BE2C (cell line): ENCODE data around the gene RBBP4.

Source experiments
- DNase-seq: peaks from one replicate; pipeline ENCODE4 v3.0.0-alpha.2; 2020
- H3K27me3 ChIP-seq: fragments of 250-450 bp; sonication (Bioruptor Pico); 2 replicates; pipeline ENCODE4 v1.5.1; 2020; ENCODE audit warnings: mild to moderate bottlenecking
- H3K36me3 ChIP-seq: fragments of 250-450 bp; sonication (Bioruptor Pico); 2 replicates; pipeline ENCODE4 v1.5.1; 2020; ENCODE audit warnings: mild to moderate bottlenecking
- H3K4me1 ChIP-seq: fragments of 250-450 bp; sonication (Bioruptor Pico); 2 replicates; pipeline ENCODE4 v1.5.1; 2020
- H3K4me3 ChIP-seq: 2 replicates; pipeline ENCODE4 v1.5.1; 2011; ENCODE audit warnings: low read depth, low read length
- H3K9me3 ChIP-seq: fragments of 250-450 bp; sonication (Bioruptor Pico); 2 replicates; pipeline ENCODE4 v1.5.1; 2020
- CTCF ChIP-seq: IDR thresholded peaks from 2 replicates; pipeline ENCODE4 v1.5.1; 2012; ENCODE audit warnings: mild to moderate bottlenecking, low read depth, low read length

RBBP4 gene

GRCh38 chr1:32650248-32650751 is 708 bp upstream of the RBBP4 start, which contains the start of gene ZBTB8OS:
Gene ZBTB8OS (minus strand): TSS chr1:32650550. CDS start chr1:32650529, 21 bp downstream.
- DNase-seq: peak; percentile 87
- Histone ChIP-seq H3K9me3 (no peaks in the 10 kb centered on the region), H3K4me3 (peak within 1 kb of the TSS; percentile 93), H3K36me3 (peaks cover 26% of the 10 kb centered on the region), H3K27me3 (no peaks in the 10 kb centered on the region), H3K4me1 (no peaks in the 10 kb centered on the region)
- no peak for TF ChIP-seq CTCF

- Histone ChIP-seq H3K27me3 (no peaks in the 10 kb centered on the region), H3K4me3 (peak overlapping the region; percentile 79), H3K9me3 (no peaks in the 10 kb centered on the region), H3K36me3 (peaks cover 30% of the 10 kb centered on the region), H3K4me1 (no peaks in the 10 kb centered on the region)
- TF ChIP-seq CTCF: no peak
- DNase-seq: no peak
These were observed 559 bp downstream of the RBBP4 start for GRCh38 chr1:32651461-32652073.

DNA sequence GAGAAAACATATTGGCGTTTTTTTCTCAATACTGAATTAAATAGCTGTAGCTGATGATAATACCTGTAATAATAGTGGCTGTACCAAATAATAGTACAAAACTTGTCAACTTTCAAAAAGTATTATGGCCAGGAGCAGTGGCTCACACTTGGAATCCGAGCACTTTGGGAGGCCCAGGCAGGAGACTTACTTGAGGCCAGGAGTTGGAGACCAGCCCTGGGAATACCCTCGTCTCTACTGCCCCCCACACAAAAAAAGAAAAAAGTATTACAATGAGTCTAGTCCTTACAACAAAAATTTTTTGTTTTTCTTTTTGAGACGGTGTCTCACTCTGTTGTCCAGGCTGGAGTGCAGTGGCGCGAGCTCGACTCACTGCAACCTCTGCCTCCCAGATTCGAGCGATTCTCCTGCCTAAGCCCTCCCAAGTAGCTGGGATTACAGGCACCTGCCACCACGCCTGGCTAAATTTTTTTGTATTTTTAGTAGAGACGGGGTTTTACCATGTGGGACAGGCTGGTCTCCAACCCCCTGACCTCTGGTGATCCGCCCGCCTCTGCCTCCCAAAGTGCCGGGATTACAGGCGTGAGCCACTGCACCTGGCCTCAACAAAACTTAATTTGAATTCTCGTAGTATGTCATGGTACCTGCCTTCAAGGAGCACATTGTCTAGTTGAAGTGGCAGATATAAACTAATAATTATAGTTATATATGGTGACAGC is 1.4 kb downstream of the RBBP4 start:
- H3K4me3 ChIP-seq: peak overlapping the region; percentile 79
- TF ChIP-seq CTCF: no peak
- no peaks in the 10 kb centered on the region for H3K4me1 ChIP-seq
- peaks cover 37% of the 10 kb centered on the region for H3K36me3 ChIP-seq
- H3K9me3 ChIP-seq: no peaks in the 10 kb centered on the region
- no peak for DNase-seq
- H3K27me3 ChIP-seq: no peaks in the 10 kb centered on the region

DNA sequence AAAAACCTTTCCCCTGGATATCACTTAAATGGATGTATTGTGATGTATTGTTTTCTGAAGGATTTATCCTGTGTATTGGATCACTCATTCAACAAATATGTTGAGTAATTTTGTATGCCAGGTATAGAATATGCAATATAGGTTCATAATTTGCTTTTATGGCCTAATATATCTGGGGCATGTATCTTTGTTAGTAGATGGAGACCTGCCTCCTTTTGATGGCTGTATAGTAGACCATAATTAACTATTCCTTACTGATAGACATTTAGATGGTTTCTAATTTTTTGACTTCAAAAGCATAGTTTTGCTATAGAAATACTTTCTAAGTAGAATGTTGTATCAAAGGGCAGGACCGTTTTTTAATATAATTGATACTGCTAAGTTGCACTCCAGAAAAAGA is 8.6 kb downstream of the RBBP4 start:
- no peak for TF ChIP-seq CTCF
- DNase-seq: no peak
- Histone ChIP-seq H3K36me3 (peaks cover 26% of the 10 kb centered on the region), H3K27me3 (no peaks in the 10 kb centered on the region), H3K4me3 (no peak overlapping the region), H3K4me1 (no peaks in the 10 kb centered on the region), H3K9me3 (no peaks in the 10 kb centered on the region)

DNA sequence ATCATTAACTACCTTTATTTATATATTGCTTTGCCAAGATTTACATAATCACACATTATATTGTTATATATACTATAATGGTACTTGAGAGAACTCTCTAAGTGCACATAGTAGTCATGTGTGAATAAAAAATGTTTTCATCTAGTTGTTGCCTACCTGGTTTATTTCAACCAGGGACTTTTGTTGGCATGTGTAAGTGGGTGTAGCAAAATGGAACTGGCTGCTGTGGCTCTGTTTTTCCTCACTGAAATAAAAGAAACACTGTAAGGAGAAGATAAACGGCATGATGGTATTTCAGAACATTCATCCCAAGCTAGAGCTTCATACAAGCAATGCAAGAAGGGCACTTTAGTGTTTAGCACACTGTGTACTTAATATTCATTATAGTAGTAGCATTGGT is 14.9 kb downstream of the RBBP4 start:
- no peaks in the 10 kb centered on the region for H3K27me3 ChIP-seq
- no peak overlapping the region for H3K4me3 ChIP-seq
- no peaks in the 10 kb centered on the region for H3K9me3 ChIP-seq
- no peak for DNase-seq
- H3K4me1 ChIP-seq: no peaks in the 10 kb centered on the region
- no peak for TF ChIP-seq CTCF
- H3K36me3 ChIP-seq: peaks cover 21% of the 10 kb centered on the region
